NCI-H524 (cell line): ENCODE results near the gene CCDC146.
"Not testable (repeated sequence)": the region's sequence is repeated elsewhere in the genome, so short reads cannot be mapped to it uniquely, and the experiment has no call there.

Source experiments
- DNase-seq, 2 experiments: peaks; one replicate each; lab custom pipeline; 2025; lab: John Stamatoyannopoulos, UW

The CCDC146 gene

GRCh38 chr7:77199013-77199966 is 76.9 kb downstream of the CCDC146 start, which contains the start of gene FGL2:
TSS of gene FGL2 (minus strand) at chr7:77199819. CDS start at chr7:77199793, 26 bp downstream.
- no peak for DNase-seq

GRCh38 chr7:77200542-77200941 is 78.1 kb downstream of the CCDC146 start:
- DNase-seq: no peak

- DNase-seq: no peak
Measured at GRCh38 chr7:77202481-77202976, 80.1 kb downstream of the CCDC146 start.

- DNase-seq: no peak
Measured at GRCh38 chr7:77205706-77206105, 83.3 kb downstream of the CCDC146 start.

GRCh38 chr7:77208416-77208815 is 86.0 kb downstream of the CCDC146 start:
- no peak for DNase-seq

- no peak for DNase-seq
Measured at GRCh38 chr7:77209479-77210139, 87.2 kb downstream of the CCDC146 start.

- DNase-seq: no peak
Measured at GRCh38 chr7:77216181-77216845, 93.9 kb downstream of the CCDC146 start.

GRCh38 chr7:77217474-77218185 is 95.2 kb downstream of the CCDC146 start:
- DNase-seq: no peak

GRCh38 chr7:77219701-77220331 is 97.4 kb downstream of the CCDC146 start:
- not testable (repeated sequence) for DNase-seq

- no peak for DNase-seq
Measured at GRCh38 chr7:77222065-77222464, 99.7 kb downstream of the CCDC146 start.

GRCh38 chr7:77222819-77223218 is 100.4 kb downstream of the CCDC146 start:
- DNase-seq: no peak

GRCh38 chr7:77223261-77223660 is 100.8 kb downstream of the CCDC146 start:
- DNase-seq: no peak

GRCh38 chr7:77226357-77226839 is 104.0 kb downstream of the CCDC146 start:
- DNase-seq: no peak

- DNase-seq: not testable (repeated sequence)
Measured at GRCh38 chr7:77228795-77229194, 106.4 kb downstream of the CCDC146 start.

- DNase-seq: no peak
Measured at GRCh38 chr7:77232467-77232866, 110.1 kb downstream of the CCDC146 start.

- DNase-seq: no peak
Measured at GRCh38 chr7:77235276-77235675, 112.9 kb downstream of the CCDC146 start.

- DNase-seq: no peak
Measured at GRCh38 chr7:77238703-77239136, 116.3 kb downstream of the CCDC146 start.

- DNase-seq: no peak
Measured at GRCh38 chr7:77239471-77239870, 117.1 kb downstream of the CCDC146 start.

GRCh38 chr7:77242068-77242467 is 119.7 kb downstream of the CCDC146 start:
- DNase-seq: no peak

GRCh38 chr7:77242554-77242953 is 120.1 kb downstream of the CCDC146 start:
- DNase-seq: no peak
